VCaP (cell line): ENCODE measurements around the gene CPXM2.
"Not testable (repeated sequence)": the region's sequence is repeated elsewhere in the genome, so short reads cannot be mapped to it uniquely, and the experiment has no call there.

ENCODE experiments used
- H3K27ac ChIP-seq: fragments of 450-650 bp; 2 replicates; pipeline ENCODE4 v1.5.1; 2017
- CTCF ChIP-seq: fragments of 450-650 bp; conservative IDR thresholded peaks from 2 replicates; pipeline ENCODE4 v1.5.1; 2017; ENCODE audit warnings: mild to moderate bottlenecking, moderate library complexity

CPXM2 gene

GRCh38 chr10:123741711-123742110, 149.9 kb downstream of the CPXM2 start:
- no peak overlapping the region for H3K27ac ChIP-seq
- no peak for TF ChIP-seq CTCF

GRCh38 chr10:123741146-123741545, 150.5 kb downstream of the CPXM2 start:
- H3K27ac ChIP-seq = no peak overlapping the region
- TF ChIP-seq CTCF = no peak

- not testable (repeated sequence) for H3K27ac ChIP-seq
Measured at GRCh38 chr10:123736917-123737316, 154.7 kb downstream of the CPXM2 start.

- no peak for TF ChIP-seq CTCF
- no peak overlapping the region for H3K27ac ChIP-seq
Measured at GRCh38 chr10:123729523-123729922, 162.1 kb downstream of the CPXM2 start.

- TF ChIP-seq CTCF = no peak
- no peak overlapping the region for H3K27ac ChIP-seq
Measured at GRCh38 chr10:123726836-123727235, 164.8 kb downstream of the CPXM2 start.

- no peak overlapping the region for H3K27ac ChIP-seq
- no peak for TF ChIP-seq CTCF
Measured at GRCh38 chr10:123726381-123726780, 165.2 kb downstream of the CPXM2 start.

- no peak for TF ChIP-seq CTCF
- no peak overlapping the region for H3K27ac ChIP-seq
Measured at GRCh38 chr10:123724747-123725146, 166.9 kb downstream of the CPXM2 start.

GRCh38 chr10:123722351-123722750, 169.3 kb downstream of the CPXM2 start:
- H3K27ac ChIP-seq = no peak overlapping the region
- TF ChIP-seq CTCF = no peak
